ENCODE measurements around the gene KRT82.

DNA sequence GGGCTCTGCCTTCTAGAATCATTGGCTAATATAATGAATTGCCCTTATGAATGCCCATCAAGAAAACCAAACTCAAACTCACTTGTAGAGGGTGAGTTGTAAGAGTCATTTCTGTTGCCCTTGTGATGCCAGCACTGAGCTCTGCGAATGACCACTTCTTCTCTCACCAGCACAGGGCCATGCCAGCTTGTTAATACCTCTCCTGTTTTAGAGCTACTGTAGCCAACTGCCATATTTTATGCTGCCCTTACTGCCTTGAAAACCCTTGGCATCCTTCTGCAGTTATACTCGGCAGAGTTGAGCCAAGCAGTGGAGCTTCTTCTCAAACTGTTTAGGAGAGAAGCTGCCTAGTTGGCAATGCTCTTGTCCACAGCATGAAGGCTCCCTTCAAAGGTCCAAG lies 19.9 kb upstream of the KRT82 start:
- TF ChIP-seq, protein P1, sequence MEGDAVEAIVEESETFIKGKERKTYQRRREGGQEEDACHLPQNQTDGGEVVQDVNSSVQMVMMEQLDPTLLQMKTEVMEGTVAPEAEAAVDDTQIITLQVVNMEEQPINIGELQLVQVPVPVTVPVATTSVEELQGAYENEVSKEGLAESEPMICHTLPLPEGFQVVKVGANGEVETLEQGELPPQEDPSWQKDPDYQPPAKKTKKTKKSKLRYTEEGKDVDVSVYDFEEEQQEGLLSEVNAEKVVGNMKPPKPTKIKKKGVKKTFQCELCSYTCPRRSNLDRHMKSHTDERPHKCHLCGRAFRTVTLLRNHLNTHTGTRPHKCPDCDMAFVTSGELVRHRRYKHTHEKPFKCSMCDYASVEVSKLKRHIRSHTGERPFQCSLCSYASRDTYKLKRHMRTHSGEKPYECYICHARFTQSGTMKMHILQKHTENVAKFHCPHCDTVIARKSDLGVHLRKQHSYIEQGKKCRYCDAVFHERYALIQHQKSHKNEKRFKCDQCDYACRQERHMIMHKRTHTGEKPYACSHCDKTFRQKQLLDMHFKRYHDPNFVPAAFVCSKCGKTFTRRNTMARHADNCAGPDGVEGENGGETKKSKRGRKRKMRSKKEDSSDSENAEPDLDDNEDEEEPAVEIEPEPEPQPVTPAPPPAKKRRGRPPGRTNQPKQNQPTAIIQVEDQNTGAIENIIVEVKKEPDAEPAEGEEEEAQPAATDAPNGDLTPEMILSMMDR (IDR thresholded peaks at IDR 0.05) = no peak
- no peak for TF ChIP-seq POLR2A (IDR thresholded peaks at IDR 0.05)

Measured in adrenal gland (tissue), 5 donors.